A549 (cell line): ENCODE data around the gene RGS6. TPM values are rescaled to one million over a fixed set of nuclear protein-coding genes. Genes with fewer than 3 reads are reported as not detected.

ENCODE experiments used
- ATAC-seq, 2 experiments: fragments of 200-7000 bp in 1 of 2; fragments of >200 bp in 1 of 2; cut with Nextera tagmentation in 1 of 2; cut with Tn5 transposase in 1 of 2; 3 replicates each; pipeline versions ENCODE4 v1.8.0 to v1.9.1; 2018 to 2020; ENCODE audit warnings: mild to moderate bottlenecking in 1 of 2, moderate library complexity in 1 of 2
- CTCF ChIA-PET: fragments of 300-600 bp; sonication (Branson Sonifier 250); formaldehyde crosslinking; extraction: SDS; loops from one replicate; lab custom pipeline; 2021; ENCODE audit warnings: antibody characterized with exemption, inconsistent platforms; lab: Yijun Ruan, JAX
- POLR2A ChIA-PET: fragments of 350-600 bp; formaldehyde crosslinking; extraction: SDS; loops from one replicate; lab custom pipeline; 2021; ENCODE audit warnings: antibody characterized with exemption, inconsistent platforms; lab: Yijun Ruan, JAX
- DNase-seq, 2 experiments: peaks; one replicate each; pipeline versions ENCODE4 v3.0.0 to v3.0.0-alpha.2; 2011 to 2016; ENCODE audit warnings: low read depth in 1 of 2, low spot score in 1 of 2
- FAIRE-seq: peaks from 2 replicates; lab custom pipeline; 2011; peaks lifted over from hg19 to GRCh38; lab: Jason Lieb, UNC
- H3K27ac ChIP-seq, 2 experiments: fragments of >200 bp; sonication (Bioruptor Twin); formaldehyde crosslinking; 3 replicates each; pipeline ENCODE4 v1.5.1; 2016 to 2017
- H3K4me1 ChIP-seq: fragments of >200 bp; sonication (Bioruptor Twin); formaldehyde crosslinking; 3 replicates; pipeline ENCODE4 v1.6.1; 2016
- H3K4me2 ChIP-seq: fragments of >200 bp; sonication (Bioruptor Twin); formaldehyde crosslinking; 3 replicates; pipeline ENCODE4 v1.6.1; 2016
- H3K4me3 ChIP-seq: fragments of >200 bp; sonication (Bioruptor Twin); formaldehyde crosslinking; 3 replicates; pipeline ENCODE4 v1.5.1; 2016
- H3K9me3 ChIP-seq: fragments of >200 bp; sonication (Bioruptor Twin); formaldehyde crosslinking; 3 replicates; pipeline ENCODE4 v1.6.1; 2016
- CBX8 ChIP-seq: fragments of 200-600 bp; sonication (generic); IDR thresholded peaks from 2 replicates; pipeline ENCODE4 v1.6.1; 2016
- CEBPB ChIP-seq, 2 experiments: fragments of >200 bp in 1 of 2; sonication (Bioruptor Twin) in 1 of 2; formaldehyde crosslinking in 1 of 2; IDR thresholded peaks; 2 replicates each; pipeline ENCODE4 v1.6.1; 2012 to 2016
- CHD4 ChIP-seq: fragments of 200-600 bp; sonication (generic); IDR thresholded peaks from 2 replicates; pipeline ENCODE4 v1.6.1; 2016; ENCODE audit warnings: antibody characterized with exemption, mild to moderate bottlenecking, borderline replicate concordance
- FOSB ChIP-seq: fragments of 250-450 bp; sonication (Bioruptor Pico); IDR thresholded peaks from 2 replicates; pipeline ENCODE4 v1.5.0; 2020; ENCODE audit warnings: mild to moderate bottlenecking, moderate library complexity
- FOXS1 ChIP-seq: fragments of 250-450 bp; sonication (Bioruptor Pico); IDR thresholded peaks from 2 replicates; pipeline ENCODE4 v1.5.0; 2020; ENCODE audit warnings: mild to moderate bottlenecking, moderate library complexity
- HOXA7 ChIP-seq: fragments of 250-450 bp; sonication (Bioruptor Pico); IDR thresholded peaks from 2 replicates; pipeline ENCODE4 v1.5.0; 2020; ENCODE audit warnings: mild to moderate bottlenecking, moderate library complexity
- HOXB13 ChIP-seq: fragments of 250-450 bp; sonication (Bioruptor Pico); IDR thresholded peaks from 2 replicates; pipeline ENCODE4 v1.5.0; 2020; ENCODE audit warnings: low read depth, mild to moderate bottlenecking, moderate library complexity
- HOXB5 ChIP-seq: fragments of 250-450 bp; sonication (Bioruptor Pico); IDR thresholded peaks from 2 replicates; pipeline ENCODE4 v1.5.0; 2020; ENCODE audit warnings: mild to moderate bottlenecking, moderate library complexity
- PHF8 ChIP-seq: fragments of 200-600 bp; sonication (generic); IDR thresholded peaks from 2 replicates; pipeline ENCODE4 v1.6.1; 2016; ENCODE audit warnings: low read depth, mild to moderate bottlenecking, antibody characterized with exemption, moderate library complexity, borderline replicate concordance
- POLR2A ChIP-seq: IDR thresholded peaks from 2 replicates; pipeline ENCODE4 v1.6.1; 2012; ENCODE audit warnings: mild to moderate bottlenecking, low read length
- RCOR1 ChIP-seq: fragments of 150-350 bp; IDR thresholded peaks from 2 replicates; pipeline ENCODE4 v1.6.1; 2014; ENCODE audit warnings: antibody characterized with exemption, low read length, low read depth
- SMC3 ChIP-seq: fragments of >200 bp; sonication (Bioruptor Twin); formaldehyde crosslinking; IDR thresholded peaks from 3 replicates; pipeline ENCODE4 v1.6.1; 2018; ENCODE audit warnings: inconsistent platforms
- ZFP36 ChIP-seq: fragments of 450-650 bp; IDR thresholded peaks from 2 replicates; pipeline ENCODE4 v1.6.1; 2014; ENCODE audit warnings: borderline replicate concordance; ENCODE audit not compliant: partially characterized antibody
- ZSCAN20 ChIP-seq: fragments of 250-450 bp; sonication (Bioruptor Pico); IDR thresholded peaks from 2 replicates; pipeline ENCODE4 v1.8.0; 2022; ENCODE audit warnings: mild to moderate bottlenecking, moderate library complexity
- WGBS: methylation state at CpG from one replicate; pipeline ENCODE4 v1.1.6; 2017; ENCODE audit errors: missing lambda C conversion rate; 5-methylcytosine and 5-hydroxymethylcytosine counted together
- polyA plus RNA-seq, 4 experiments: library from polyadenylated mRNA; depleted of rRNA in 3 of 4; stranded (reverse); fragments of >200 nt; fragmentation: RNase III in 1 of 4; extraction: RNeasy Plus Mini Kit Qiagen cat#74134 plus additional on column Dnase treatment in 1 of 4; gene quantifications; 2 replicates in 3 of 4; 3 replicates in 1 of 4; pipeline ENCODE4 v1.2.3, GENCODE V29; 2011 to 2017
- TF ChIP-seq, protein P1 (sequence below): fragments of >200 bp; sonication (Bioruptor Twin); formaldehyde crosslinking; IDR thresholded peaks from 3 replicates; pipeline ENCODE4 v1.5.1; 2016
- TF ChIP-seq, protein P2 (sequence below): IDR thresholded peaks from 2 replicates; pipeline ENCODE4 v1.6.1; 2012; ENCODE audit warnings: low read depth, borderline replicate concordance
- TF ChIP-seq, protein P3 (sequence below): fragments of 250-450 bp; sonication (Bioruptor Pico); IDR thresholded peaks from 2 replicates; pipeline ENCODE4 v1.5.0; 2020; ENCODE audit warnings: low read depth, mild to moderate bottlenecking, moderate library complexity
- TF ChIP-seq, protein P4 (sequence below): fragments of 450-650 bp; IDR thresholded peaks from 2 replicates; pipeline ENCODE4 v1.6.1; 2014; ENCODE audit warnings: antibody characterized with exemption

The RGS6 gene
- polyA plus RNA-seq, 2 of the 4 experiments (the other 2 are of a cell fraction), result not detected

DNA sequence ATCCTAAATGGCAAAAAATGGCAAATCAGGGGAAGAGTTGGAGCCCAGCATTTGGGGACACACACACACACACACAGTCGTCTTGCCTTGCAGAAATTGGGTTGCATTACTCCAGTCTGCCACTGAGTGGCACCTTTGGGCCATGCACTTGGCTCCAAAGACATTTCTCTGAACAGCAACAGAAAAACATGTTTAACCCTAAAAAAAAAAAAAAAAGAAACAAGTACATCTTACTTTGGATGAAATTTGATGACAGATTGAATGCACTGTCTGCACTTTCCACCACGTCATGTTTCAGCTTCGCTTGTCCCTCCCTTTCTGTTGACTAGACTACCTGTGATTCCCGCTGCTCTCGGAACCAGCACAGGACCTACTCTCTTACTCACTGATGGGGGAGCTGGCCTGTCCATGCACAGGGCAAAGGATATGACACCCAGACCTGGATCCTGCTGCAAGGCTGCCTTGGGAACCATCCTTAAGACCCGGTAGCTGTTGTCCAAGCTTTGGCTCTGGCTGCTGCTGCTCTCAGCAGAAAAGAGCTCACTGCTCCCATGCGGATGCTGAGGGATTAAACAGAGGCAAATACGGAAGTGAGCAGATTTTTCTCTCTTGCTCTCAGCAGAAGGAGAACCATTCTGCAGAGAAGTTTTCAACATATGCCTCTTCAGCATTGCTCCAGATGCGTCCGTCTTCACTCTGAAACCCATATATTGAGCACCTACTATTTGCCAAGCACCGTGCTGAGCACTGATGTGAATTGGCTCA lies 584.9 kb downstream of the RGS6 start (continued):
- TF ChIP-seq, protein P1, sequence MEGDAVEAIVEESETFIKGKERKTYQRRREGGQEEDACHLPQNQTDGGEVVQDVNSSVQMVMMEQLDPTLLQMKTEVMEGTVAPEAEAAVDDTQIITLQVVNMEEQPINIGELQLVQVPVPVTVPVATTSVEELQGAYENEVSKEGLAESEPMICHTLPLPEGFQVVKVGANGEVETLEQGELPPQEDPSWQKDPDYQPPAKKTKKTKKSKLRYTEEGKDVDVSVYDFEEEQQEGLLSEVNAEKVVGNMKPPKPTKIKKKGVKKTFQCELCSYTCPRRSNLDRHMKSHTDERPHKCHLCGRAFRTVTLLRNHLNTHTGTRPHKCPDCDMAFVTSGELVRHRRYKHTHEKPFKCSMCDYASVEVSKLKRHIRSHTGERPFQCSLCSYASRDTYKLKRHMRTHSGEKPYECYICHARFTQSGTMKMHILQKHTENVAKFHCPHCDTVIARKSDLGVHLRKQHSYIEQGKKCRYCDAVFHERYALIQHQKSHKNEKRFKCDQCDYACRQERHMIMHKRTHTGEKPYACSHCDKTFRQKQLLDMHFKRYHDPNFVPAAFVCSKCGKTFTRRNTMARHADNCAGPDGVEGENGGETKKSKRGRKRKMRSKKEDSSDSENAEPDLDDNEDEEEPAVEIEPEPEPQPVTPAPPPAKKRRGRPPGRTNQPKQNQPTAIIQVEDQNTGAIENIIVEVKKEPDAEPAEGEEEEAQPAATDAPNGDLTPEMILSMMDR, result peak; percentile 86
- TF ChIP-seq RCOR1 (no peak), HOXB5 (CRISPR knock-in tag) (no peak), POLR2A (no peak), HOXB13 (no peak)
- TF ChIP-seq, protein P2, sequence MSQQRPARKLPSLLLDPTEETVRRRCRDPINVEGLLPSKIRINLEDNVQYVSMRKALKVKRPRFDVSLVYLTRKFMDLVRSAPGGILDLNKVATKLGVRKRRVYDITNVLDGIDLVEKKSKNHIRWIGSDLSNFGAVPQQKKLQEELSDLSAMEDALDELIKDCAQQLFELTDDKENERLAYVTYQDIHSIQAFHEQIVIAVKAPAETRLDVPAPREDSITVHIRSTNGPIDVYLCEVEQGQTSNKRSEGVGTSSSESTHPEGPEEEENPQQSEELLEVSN, result no peak
- TF ChIP-seq, protein P3, sequence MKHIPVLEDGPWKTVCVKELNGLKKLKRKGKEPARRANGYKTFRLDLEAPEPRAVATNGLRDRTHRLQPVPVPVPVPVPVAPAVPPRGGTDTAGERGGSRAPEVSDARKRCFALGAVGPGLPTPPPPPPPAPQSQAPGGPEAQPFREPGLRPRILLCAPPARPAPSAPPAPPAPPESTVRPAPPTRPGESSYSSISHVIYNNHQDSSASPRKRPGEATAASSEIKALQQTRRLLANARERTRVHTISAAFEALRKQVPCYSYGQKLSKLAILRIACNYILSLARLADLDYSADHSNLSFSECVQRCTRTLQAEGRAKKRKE (CRISPR knock-in tag), result no peak
- TF ChIP-seq, all 56 proteins: peak for 3

DNA sequence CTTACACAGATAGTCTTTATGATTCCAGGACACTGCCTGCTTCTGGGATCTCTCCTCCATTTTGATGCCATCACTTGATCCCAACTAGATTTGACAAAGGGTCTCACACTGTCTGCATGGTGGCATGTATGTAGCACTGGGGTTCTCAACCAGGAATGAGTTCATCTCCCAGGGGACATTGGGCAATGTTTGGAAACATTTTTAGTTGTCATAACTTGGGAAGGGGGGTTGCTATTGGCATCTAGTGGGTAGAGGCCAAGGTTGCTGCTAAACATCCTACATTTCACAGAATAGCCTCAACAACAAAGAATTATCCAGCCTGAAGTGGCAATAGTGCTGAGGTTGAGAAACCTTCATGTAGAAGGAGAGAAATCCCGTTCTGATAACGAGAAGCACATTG lies 585.5 kb downstream of the RGS6 start:
- Histone ChIP-seq H3K4me1 (no peaks in the 10 kb centered on the region), H3K27ac (no peak overlapping the region), H3K4me3 (no peak overlapping the region), H3K9me3 (peaks cover 21% of the 10 kb centered on the region), H3K4me2 (no peak overlapping the region)
- WGBS, result 4% methylated on average over 2 of the region's 2 CpGs
- ChIA-PET CTCF (interaction anchor here (0.6 to 18.9 kb wide), 43 partner anchors 9 to 679 kb away, joined by 3 to 480 read pairs (median 5); partner anchors contain the start of genes DCAF4 and DPF3), POLR2A (interaction anchor here (0.9 kb wide), 1 partner anchor 126 kb away, joined by 5 read pairs; no protein-coding TSS in a partner anchor)
- no peak for ATAC-seq
- FAIRE-seq, result no peak
- no peak for DNase-seq
- no peak for TF ChIP-seq PHF8
- no peak for TF ChIP-seq CBX8
- no peak for TF ChIP-seq HOXB13
- TF ChIP-seq FOXS1 (CRISPR knock-in tag), result no peak
- TF ChIP-seq CEBPB (IDR thresholded peaks at IDR 0.05), result no peak
- TF ChIP-seq, protein P4, sequence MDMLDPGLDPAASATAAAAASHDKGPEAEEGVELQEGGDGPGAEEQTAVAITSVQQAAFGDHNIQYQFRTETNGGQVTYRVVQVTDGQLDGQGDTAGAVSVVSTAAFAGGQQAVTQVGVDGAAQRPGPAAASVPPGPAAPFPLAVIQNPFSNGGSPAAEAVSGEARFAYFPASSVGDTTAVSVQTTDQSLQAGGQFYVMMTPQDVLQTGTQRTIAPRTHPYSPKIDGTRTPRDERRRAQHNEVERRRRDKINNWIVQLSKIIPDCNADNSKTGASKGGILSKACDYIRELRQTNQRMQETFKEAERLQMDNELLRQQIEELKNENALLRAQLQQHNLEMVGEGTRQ, result no peak
- no peak for TF ChIP-seq CHD4
- no peak for TF ChIP-seq FOSB (CRISPR knock-in tag)
- TF ChIP-seq SMC3, result no peak
- TF ChIP-seq ZSCAN20 (CRISPR knock-in tag), result no peak
- TF ChIP-seq ZFP36, result no peak

DNA sequence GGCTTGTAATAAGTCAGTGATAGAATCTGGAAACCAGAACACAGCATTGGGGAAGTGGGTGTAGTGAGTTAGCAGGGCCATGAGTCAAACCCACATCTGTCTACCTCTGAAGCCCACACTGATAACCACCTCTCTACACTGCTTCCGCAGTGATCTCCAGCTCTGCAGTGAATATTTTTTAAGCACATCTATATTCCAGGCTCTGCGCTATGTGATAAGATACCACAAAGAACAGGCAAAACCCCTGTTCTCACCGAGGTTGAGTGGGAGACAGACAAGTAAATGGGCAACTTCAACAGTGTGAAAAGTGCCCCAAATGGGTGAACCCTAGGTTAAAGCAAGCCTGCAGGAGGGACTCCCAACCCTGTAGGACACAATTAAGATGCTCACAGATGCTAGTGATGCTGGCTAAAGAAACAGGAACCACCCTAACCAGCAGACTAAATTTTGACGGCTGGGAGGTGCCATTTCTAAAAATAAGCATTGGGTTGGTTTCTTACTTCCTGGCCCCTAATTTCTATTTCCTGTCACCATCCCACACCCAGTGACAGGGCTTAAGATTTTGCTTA lies 586.7 kb downstream of the RGS6 start:
- no peak for TF ChIP-seq HOXA7
- H3K9me3 ChIP-seq, result peaks cover 21% of the 10 kb centered on the region
- H3K27ac ChIP-seq, result no peak overlapping the region
- CTCF ChIA-PET, result interaction anchor here (2.6 to 18.9 kb wide), 2 partner anchors 382 to 430 kb away, joined by 12 to 480 read pairs; no protein-coding TSS in a partner anchor
- POLR2A ChIA-PET, result no interaction called here
- no peak overlapping the region for H3K4me3 ChIP-seq
- no peak overlapping the region for H3K4me2 ChIP-seq
- H3K4me1 ChIP-seq, result no peaks in the 10 kb centered on the region
- DNase-seq (no peak), FAIRE-seq (no peak), ATAC-seq (no peak)
- 43% methylated on average over 4 of the region's 4 CpGs for WGBS
